ENCODE measurements around the gene FRMPD1.
"Not testable (repeated sequence)": the region's sequence is repeated elsewhere in the genome, so short reads cannot be mapped to it uniquely, and the experiment has no call there.

The FRMPD1 gene, protein sequence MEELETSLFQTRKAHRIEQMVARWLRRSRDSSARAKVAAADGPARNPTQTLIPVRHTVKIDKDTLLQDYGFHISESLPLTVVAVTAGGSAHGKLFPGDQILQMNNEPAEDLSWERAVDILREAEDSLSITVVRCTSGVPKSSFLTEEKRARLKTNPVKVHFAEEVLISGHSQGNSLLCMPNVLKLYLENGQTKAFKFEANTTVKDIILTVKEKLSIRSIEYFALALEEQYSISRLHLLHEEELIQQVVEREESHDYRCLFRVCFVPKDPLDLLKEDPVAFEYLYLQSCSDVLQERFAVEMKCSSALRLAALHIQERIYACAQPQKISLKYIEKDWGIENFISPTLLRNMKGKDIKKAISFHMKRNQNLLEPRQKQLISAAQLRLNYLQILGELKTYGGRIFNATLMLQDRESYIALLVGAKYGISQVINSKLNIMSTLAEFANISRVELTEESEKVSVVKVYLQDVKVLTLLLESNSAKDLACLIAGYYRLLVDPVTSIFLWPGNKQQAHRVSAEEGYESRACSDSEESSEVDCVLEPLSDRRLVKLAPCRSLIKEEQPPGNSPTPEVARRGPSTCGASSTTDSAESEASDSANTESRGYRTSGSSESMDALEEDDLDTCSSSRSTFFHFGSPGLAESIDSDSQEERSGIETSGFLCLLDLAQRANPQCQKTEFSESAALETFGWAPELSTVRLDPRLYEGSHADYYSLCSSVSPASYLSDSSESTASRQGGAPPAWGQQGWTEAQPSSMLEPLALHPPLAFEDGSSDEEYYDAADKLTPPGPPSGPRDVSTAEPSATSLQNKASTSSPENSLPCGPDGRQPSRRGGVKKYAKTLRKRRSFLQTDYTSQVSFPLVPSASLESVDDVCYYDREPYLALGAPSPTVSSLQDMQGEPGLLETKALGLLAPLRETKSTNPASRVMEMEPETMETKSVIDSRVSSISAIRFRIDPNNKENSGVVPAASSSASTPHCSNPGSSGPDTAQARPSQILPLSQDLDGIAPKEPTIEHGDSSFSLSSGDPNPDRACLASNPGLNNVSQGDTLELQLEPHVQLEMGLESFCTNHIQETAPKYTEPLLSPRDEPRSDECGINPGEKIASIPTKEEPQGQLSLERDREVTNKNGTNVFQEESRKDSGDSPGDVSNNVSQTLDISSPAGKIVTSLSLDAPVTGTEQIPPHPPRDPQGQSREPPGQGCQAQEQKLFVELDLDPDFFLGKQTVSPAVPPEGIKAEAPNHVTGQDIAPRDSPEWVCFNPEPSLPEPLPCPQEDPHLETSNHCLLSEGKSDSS (N-terminal part only)
- 0 to 3.5 (median 0) reads per million in 17 experiments for total RNA-seq

DNA sequence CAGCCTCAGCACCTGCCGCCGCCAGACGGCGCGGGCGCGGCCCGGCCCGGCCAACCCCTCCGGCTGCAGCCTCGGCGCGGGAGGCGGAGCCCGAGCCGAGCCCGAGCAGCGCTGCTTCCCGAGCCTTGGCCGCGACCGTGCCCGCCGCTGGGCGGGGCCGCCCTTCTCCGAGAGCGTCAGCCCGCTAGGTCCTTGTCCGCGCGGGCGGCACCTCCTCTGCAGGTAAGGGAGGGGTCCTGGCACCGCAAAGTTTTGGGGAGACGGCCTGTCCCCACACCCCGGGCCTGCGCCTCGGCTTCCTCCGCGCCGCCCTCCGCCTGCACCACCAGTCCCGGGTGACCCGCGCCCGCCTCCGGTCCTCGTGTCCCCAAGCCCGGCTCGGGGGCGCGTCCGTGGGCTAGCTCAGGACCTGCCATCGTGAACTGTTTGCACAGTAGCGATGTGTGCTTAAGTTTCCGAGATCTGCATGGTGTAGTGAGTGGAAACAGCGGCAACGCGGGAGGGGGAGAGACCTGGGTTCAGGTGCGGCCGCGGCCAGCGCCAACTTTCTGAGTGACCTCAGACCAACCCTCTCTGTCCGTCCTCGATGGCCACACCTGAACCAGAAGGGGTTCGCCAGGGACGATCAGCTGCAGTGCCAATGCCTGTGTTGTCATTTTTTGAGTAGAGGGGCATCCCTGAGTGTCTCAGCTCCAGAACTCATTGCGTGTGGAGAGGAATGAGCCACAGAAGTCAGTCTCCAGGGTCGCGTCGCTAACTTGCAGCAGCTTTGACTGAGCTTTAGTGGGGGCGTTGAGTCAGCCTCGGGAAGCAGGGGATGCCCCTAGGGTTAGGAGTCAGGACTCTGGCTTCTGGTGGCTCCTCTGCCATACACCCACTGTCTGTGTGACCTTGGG, at the start of gene FRMPD1:
FRMPD1 (plus strand) TSS at position 82 of the 896 bp plus-strand sequence. CDS start 41,688 bp downstream, outside the sequence.
- peak; percentile 49 to 80 (median 60) for DNase-seq

DNA sequence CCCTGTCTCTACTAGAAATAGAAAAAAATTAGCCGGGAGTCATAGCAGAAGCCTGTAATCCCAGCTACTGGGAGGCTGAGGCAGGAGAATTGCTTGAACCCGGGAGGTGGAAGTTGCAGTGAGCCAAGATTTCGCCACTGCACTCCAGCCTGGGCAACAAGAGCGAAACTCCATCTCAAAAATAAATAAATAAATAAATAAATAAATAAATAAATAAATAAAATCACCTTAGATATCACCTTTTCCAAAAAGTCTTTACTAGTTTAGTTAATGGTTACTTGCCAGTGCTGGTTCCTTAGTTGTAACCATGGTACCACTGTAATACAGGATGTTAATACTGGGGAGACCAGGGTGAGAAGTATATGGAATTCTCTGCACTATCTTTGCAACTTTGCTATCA, 48.7 kb upstream of the FRMPD1 start:
- DNase-seq: not testable (repeated sequence)

DNA sequence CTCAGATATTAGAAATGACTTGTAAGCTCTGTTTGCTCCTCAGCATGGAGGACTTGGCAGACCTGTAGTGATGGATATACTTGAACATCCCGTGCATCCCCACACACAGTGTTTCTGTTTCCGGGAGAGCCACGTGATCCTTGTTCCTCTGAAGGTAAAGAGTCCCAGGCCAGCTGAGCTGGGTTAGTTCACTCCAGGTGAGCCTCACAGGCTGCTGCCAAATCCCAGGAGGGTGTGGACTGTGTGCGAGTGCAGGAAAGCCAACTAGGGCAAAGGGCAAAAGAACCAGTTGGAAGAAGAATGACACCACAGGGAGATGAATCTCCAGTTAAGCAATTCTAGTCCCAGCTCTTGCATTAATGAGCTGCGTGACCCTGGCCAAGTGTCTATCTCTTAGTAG, 47.9 kb upstream of the FRMPD1 start:
- no peak for DNase-seq

DNA sequence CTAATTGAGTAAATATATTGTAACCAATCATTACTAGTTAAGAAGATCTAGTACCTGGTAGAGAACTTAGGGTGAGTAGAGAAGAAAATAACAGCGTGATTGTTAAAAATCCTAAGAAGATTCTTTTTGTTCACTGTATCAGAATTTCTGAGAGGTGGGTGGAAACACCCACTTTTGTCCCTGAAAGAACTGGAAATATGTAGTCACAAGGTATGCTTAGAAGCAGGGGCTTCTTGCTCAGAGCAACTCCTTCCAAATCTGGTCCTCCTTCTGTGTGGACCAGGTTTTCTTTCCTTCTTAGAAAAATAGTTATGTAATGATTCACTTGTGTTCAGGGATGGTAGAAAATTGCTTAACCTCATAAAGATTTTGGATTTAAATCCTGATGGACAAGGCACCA, 46.5 kb upstream of the FRMPD1 start:
- no peak for DNase-seq

DNA sequence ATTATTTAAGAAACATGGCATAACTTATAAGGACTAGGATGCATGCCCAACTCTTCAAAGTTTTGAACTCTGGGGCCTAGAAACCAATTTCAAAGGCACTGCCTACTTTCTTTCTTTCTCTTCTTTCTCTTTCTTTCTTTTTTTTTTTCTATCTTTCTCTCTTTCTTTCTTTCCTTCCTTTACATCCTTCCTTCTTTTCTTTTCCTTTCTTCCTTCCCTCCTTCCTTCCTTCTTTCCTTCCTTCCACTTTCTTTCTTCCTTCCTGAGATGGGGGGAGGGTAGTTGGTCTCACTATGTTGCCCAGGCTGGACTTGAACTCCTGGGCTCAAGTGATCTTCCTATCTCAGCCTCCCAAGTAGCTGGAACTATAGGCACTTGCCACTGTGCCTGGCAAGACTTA, 42.5 kb upstream of the FRMPD1 start:
- no peak for DNase-seq

DNA sequence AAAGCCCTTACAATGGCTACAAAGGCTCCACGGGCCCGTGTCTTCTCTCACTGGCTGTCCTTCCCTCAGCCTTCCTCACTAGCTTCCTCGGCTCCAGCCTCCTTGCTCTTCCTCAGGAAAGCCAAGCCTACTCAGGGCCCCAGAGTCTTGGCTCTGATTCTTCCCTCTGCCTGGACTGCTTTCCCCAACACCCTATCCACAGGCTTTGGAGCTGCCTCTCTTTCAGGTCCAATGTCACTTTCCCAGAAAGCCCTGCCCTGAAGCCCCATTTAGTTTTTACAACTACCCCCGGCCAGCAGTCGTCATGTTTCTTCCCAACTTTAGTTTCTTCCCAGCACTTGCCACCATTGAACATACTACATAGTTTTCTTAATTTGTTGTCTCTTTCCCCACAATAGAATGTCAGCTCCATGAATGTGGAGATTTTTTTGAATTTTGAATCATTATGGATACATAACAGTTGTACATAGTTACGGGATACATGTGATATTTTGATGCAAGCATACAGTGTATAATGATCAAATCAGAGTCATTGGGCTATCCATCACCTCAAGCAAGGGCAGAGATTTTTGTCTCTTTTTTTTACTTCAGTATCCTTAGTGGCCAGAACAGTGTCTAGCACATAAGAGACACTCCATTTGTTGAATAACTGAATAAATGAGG, 40.9 kb upstream of the FRMPD1 start:
- no peak for DNase-seq

DNA sequence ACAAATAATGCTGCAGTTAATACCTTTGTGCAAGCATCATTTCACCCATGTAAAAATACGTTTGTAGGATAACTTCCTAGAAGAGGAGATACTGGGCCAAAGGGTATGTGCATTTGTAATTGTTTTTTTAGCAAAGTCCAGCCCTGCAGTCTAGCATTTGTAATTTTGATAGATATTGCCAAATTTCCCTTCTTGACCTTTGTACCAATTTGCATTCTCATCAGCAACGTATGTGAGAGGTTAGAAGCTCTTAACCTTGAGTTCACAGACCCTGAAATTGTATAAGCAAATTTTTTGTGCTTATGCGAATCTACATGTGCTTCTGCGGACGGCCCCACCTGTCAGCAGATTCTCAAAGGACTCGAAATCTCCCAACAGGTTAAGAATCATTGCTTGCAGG, 39.7 kb upstream of the FRMPD1 start:
- DNase-seq: no peak

DNA sequence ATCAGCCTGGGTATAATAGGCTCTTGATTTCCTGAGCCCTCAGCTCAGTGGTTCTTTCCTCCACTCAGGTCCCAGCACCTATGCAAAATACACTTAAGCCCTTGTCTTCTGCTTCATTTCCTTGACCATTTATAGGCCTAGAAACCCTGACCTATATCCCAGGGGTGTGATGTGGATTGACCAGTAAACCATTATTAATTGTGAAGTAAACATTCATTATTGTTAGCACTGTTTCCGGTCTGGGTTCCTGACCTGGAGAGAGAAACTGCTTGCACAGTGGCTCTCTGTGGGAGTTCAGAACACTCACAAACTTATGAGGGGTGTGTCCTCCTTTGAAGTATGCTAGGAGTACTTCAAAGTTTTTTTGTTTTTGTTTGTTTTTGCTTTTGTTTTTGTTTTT, 38.8 kb upstream of the FRMPD1 start:
- no peak for DNase-seq

DNA sequence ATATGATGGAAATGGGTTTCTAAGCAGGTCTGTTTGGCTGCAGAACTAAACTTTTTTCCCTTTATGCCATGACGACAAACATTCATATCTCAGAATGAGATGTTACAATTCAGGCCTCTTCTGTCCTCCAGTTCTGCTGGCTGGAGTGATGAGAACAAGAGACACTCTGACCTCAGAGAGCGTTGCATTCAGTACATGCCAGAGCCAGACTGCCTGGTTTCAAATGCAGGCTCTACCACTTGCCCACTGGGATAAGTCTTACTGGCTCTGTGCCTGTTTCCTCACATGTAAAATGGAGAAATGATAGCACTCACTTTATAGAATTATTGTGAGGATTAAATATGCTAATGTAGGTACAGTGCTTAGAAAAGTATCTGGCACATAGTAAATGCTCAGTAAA, 33.6 kb upstream of the FRMPD1 start:
- DNase-seq: no peak

DNA sequence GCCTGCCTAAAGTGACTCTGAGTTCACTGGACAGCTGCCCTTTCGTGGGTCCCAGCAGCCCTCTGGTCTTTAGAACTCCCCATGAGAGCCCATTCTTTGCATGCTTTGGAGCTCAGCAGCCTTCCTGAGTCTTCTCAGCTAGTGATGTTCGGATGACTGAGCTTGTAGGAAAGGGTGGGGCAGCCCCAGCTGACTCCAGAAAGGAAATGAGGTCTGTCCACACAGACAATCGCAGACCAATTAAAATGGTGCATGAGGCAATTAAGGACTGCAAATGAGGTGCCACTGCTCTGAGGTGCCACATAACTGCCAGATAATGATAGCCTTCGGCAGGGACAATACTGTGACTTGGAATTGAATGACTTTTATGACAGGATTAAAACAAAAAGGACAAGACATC, 32.9 kb upstream of the FRMPD1 start:
- DNase-seq: no peak

DNA sequence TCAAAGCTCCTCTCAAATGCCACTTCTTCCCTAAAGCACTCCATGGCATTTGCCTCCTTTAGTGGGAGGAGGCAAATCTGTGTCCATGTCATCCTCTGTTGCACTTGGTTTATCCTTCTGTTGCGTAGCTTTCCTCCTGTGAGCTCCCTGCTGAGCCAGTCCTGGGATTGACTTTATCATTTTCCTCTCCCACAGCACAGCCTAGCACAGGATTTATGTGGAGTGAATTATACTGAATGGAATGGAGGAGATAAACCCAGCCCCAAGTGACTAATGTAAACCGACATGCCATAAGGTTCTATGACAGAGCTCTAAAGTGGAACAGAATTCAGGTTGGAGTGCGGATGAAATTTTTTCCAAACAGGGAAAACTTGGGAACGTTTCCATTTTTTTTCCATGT, 31.9 kb upstream of the FRMPD1 start:
- DNase-seq: no peak

DNA sequence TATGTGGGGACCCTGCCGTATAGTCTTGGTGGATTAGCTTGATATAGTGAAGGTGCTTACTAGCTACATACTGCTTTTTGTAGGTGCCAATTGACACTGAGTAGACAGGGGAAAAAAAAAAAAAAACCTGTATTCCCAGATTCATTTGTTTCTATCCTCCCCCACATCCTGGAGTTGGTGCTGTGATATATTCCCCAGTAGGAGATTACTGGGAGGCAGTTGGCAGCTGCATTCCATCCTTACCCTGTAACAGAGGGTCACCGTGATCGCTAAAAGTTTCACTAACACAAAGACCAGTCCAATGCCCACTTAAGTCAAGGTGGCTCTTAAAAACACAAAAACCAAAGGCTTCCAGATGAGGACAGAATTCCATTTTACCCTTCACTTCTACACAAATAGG, 30.9 kb upstream of the FRMPD1 start:
- DNase-seq: no peak

DNA sequence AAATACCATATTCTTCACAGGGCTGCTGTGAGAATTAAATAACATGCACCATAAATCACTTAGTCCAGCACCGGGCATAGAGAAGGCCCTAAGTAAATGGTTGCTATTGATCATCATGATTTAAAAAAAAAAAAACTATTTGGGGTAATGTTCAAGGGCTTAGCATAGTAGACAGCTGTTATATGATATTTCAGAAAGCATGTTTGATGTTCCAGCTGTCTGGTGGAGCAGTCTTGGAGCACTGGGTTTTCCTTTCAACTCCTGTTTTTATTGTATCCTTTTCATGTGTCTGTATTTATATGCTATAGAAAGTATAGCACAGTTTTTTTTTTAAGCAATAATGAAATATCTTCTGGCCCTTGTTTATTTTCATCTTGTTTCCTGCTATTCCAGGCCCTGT, 30.4 kb upstream of the FRMPD1 start:
- DNase-seq: no peak

DNA sequence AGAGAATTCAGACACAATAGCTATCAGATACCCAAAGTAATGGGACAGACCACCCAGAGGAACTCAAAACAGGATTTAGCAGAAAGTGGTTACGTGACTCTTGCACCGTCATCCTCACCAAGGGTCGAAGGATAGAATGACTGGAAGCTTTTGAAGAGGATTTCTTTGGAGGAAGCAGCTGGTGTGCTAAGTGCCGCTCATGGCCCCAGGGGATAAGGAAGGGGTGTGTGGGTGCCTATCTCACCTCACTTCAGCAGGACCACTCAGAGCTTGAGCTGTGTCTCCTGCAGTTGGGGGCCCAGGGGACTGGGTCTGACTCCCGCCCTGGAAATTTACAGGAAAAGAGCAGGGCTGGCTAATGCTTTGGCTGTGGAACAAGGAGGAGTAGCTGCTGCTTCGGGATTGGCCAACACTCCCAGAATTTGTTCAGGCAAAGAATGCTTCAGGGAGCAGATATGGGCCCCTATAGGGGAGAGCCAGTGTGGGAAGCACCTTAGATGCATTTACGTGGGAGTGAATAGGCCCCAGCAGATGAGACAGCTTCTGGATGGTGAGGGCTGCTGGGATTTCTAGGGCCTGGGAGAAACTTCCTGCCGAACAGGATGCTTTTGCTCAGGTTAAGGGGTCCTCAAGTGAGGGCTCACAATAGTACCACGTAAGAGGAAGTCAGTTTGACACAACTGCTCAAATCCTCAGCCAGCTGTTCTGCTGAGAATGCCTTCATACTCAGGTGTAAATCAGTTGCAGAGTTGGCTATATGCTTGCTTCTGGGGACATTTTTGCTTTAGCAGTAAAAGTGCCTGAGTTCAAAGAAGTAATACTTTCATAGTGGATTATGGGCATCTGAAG, 29.3 kb upstream of the FRMPD1 start:
- no peak for DNase-seq

DNA sequence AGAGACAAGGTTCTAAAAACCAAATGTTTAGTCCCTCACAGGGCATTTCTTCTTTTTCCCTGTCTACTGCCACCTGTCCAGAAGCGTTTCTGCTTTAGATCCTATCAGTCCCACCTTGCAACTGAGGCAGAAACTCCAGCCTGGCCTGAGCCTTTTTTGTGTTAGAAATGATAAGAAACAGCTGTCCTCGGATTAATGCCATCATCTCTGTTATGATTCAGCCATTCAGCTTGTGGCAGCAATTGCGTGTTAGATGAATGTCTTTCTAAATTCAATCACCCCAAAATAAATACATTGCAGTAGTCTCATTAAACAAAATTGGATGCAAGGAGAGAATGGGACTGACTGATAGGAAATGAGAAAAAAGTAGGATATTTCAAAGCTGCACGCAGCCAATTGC, 28.3 kb upstream of the FRMPD1 start:
- no peak for DNase-seq

DNA sequence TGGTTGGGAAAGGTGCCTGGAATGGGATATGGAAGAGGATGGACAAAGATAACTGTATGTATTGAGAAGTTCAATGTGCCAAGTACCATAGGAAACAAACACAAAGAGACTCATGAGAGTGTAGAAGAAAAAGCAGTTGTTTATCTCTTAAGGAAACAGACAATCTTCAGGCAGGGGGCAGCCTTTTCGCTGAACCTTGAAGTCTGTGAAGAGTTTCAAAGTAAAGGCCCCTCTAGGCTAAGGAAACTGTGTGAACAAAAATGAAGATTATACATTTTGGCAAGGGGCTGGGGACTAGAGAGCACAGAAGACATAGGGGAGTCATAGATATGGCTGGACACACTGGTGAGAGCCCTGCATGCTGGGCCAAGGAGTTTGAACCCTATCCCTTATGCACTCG, 27.5 kb upstream of the FRMPD1 start:
- DNase-seq: no peak

DNA sequence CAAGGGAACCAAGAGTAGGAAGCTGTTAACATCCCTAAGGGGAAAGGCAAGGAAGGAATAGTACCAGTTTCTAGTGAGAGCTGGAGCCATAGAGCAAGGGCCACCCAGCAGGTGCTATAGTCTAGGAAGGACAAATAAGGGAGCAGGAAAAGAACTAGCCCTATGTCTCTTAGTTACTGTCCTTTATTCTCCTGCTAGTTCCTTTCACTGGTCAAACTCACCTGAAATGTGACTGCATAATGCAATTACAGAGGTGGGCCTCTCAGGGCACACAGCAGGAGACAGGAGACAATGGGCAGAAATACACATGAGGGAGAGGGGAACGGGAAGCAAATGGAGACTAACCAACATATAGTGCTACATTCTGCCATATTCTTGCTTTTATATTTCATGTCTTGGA, 26.7 kb upstream of the FRMPD1 start:
- DNase-seq: no peak

DNA sequence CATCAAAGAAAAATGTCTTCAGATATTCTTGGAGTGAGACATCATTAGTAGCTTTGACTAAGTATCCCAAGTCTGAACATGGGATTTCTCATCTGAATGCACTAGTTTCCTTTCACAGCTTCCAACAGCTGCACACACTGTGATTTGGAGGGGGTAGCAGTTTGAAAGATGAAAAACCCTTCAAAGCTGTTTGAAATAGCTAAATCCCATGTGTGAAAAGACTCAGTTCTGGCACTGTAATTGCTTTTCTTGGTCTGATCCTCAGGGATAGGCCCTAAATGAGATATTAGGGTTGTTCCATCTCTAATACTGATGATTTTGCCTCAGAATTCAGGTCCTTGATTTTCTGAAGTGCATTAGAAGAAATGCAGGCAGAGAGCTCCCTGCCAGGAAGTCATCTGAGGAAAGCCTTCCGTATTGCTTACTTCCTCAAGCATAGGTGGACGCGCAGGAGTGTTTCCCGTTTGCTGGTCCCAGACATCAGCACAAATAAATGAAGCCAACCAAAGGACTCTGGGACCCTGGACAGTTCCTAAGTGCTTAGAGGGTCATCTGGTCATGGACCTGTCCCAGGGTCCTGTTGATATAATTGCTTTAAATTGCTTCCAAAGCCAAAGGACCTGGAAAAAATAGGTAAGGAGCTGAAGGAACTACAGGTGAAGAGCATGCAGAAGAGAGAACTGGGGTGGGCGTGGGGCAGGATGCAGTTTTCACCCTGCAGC, 25.6 kb upstream of the FRMPD1 start:
- peak in 1 of 4 experiments; percentile 4 for DNase-seq

DNA sequence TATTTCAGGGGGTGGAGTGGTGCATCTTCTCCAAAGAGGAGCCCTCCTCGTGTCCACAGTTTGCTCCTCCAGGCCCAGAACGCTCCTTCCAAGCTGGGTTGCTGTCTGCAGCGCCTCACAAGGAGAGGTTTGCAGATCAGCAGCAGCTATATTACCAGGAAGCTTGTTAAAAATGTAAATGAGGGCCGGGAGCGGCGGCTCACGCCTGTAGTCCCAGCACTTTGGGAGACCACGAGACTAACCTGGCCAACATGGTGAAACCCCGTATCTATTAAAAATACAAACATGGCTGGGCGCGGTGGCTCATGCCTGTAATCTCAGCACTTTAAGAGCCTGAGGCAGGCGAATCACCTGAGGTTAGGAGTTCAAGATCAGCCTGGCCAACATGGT, 25.0 kb upstream of the FRMPD1 start:
- no peak for DNase-seq

Data from suppressor macrophage (primary cell).